ENCODE results near the gene DAPK1.

The DAPK1 gene

DNA sequence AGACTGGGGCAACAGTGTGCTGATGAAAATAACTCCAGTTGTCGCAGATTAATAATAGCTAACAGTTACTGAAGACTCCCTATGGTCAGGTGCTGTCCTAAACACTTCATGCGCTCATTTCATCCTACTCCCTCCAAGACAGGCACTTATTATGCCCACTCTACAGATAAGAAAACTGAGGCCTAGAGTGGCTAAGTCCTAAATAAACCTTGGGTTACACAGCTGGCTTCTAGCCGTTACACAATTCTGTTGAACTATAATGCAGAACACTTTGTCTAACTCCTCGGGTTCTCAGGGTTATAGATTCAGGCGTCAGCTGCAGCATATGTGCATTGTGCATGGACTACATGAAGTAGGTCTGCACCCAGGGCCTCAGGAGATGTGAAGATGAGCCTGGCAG lies 103.9 kb downstream of the DAPK1 start:
- TF ChIP-seq, protein P1, sequence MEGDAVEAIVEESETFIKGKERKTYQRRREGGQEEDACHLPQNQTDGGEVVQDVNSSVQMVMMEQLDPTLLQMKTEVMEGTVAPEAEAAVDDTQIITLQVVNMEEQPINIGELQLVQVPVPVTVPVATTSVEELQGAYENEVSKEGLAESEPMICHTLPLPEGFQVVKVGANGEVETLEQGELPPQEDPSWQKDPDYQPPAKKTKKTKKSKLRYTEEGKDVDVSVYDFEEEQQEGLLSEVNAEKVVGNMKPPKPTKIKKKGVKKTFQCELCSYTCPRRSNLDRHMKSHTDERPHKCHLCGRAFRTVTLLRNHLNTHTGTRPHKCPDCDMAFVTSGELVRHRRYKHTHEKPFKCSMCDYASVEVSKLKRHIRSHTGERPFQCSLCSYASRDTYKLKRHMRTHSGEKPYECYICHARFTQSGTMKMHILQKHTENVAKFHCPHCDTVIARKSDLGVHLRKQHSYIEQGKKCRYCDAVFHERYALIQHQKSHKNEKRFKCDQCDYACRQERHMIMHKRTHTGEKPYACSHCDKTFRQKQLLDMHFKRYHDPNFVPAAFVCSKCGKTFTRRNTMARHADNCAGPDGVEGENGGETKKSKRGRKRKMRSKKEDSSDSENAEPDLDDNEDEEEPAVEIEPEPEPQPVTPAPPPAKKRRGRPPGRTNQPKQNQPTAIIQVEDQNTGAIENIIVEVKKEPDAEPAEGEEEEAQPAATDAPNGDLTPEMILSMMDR (IDR thresholded peaks at IDR 0.05; ENCODE audit: low read depth, low read length): no peak
- no peak overlapping the region for H3K4me3 ChIP-seq (replicated peaks in 1 of 2; ENCODE audit: low read depth in 2 of 2, low read length in 2 of 2)
- no peak for DNase-seq (ENCODE audit: low read depth in 2 of 2)

GRCh38 chr9:87602933-87603643 lies 105.4 kb downstream of the DAPK1 start:
- TF ChIP-seq, protein P1 (IDR thresholded peaks at IDR 0.05; ENCODE audit: low read depth, low read length): no peak
- H3K4me3 ChIP-seq (replicated peaks in 1 of 2; ENCODE audit: low read depth in 2 of 2, low read length in 2 of 2): no peak overlapping the region
- no peak for DNase-seq (ENCODE audit: low read depth in 2 of 2)

- no peak for DNase-seq (ENCODE audit: low read depth in 2 of 2)
- TF ChIP-seq, protein P1 (IDR thresholded peaks at IDR 0.05; ENCODE audit: low read depth, low read length): no peak
- H3K4me3 ChIP-seq (replicated peaks in 1 of 2; ENCODE audit: low read depth in 2 of 2, low read length in 2 of 2): no peak overlapping the region
Measured at GRCh38 chr9:87603854-87604490, 106.3 kb downstream of the DAPK1 start.

GRCh38 chr9:87604886-87605588 lies 107.4 kb downstream of the DAPK1 start:
- TF ChIP-seq, protein P1 (IDR thresholded peaks at IDR 0.05; ENCODE audit: low read depth, low read length): no peak
- no peak for DNase-seq (ENCODE audit: low read depth in 2 of 2)
- H3K4me3 ChIP-seq (replicated peaks in 1 of 2; ENCODE audit: low read depth in 2 of 2, low read length in 2 of 2): no peak overlapping the region

DNA sequence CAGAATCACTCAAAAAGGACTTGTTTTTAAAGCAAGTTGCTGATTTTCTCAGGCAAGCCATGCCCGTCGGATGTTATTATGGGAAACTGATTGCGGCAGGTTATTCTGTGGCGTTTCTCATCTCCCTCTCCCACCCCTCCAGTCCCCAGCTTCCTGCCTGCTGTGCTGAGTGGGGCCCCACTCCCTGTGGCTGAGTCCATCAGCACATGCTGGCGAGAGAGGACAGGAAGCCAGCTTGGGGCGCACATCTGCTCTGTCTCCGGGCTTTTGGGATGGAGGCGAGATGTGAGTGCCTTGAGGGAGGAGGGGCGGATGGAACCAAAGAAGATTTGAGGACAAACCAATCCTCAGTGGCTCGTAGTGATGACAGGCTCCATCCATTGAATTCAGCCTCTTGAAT lies 108.0 kb downstream of the DAPK1 start:
- TF ChIP-seq, protein P1 (IDR thresholded peaks at IDR 0.05; ENCODE audit: low read depth, low read length): no peak
- H3K4me3 ChIP-seq (replicated peaks in 1 of 2; ENCODE audit: low read depth in 2 of 2, low read length in 2 of 2): no peak overlapping the region
- DNase-seq (ENCODE audit: low read depth in 2 of 2): no peak

GRCh38 chr9:87606841-87607521 lies 109.3 kb downstream of the DAPK1 start:
- TF ChIP-seq, protein P1 (IDR thresholded peaks at IDR 0.05; ENCODE audit: low read depth, low read length): no peak
- DNase-seq (ENCODE audit: low read depth in 2 of 2): peak; percentile 87 to 89
- no peak overlapping the region for H3K4me3 ChIP-seq (replicated peaks in 1 of 2; ENCODE audit: low read depth in 2 of 2, low read length in 2 of 2)
